Dendritic cell treated with granulocyte-macrophage colony-stimulating factor and Interleukin-4, amounts not matched to agents 40 ng/mL and 50 ng/mL, for 4 days (primary cell): ENCODE results near the gene ATP1B3.
"Not testable (repeated sequence)": the region's sequence is repeated elsewhere in the genome, so short reads cannot be mapped to it uniquely, and the experiment has no call there.

Source experiments
- H3K27ac Mint-ChIP-seq: one replicate; pipeline ENCODE4 v1.8.0; 2022; ENCODE audit warnings: mild to moderate bottlenecking, mixed read lengths
- H3K27me3 Mint-ChIP-seq: one replicate; pipeline ENCODE4 v1.8.0; 2022; ENCODE audit warnings: mild to moderate bottlenecking, mixed read lengths
- H3K36me3 Mint-ChIP-seq: one replicate; pipeline ENCODE4 v1.8.0; 2022; ENCODE audit warnings: low read depth, mixed read lengths
- H3K4me1 Mint-ChIP-seq: one replicate; pipeline ENCODE4 v1.8.0; 2022; ENCODE audit warnings: low read depth, mixed read lengths
- H3K4me3 Mint-ChIP-seq: one replicate; pipeline ENCODE4 v1.8.0; 2022; ENCODE audit warnings: mild to moderate bottlenecking, moderate library complexity, mixed read lengths
- H3K9me3 Mint-ChIP-seq: one replicate; pipeline ENCODE4 v1.8.0; 2022; ENCODE audit warnings: mixed read lengths
- intact Hi-C: fragments of 100-400 bp; cut with micrococcal nuclease; formaldehyde crosslinking; loops from one replicate; pipeline ENCODE4 v1.15.0; 2022

The ATP1B3 gene

GRCh38 chr3:141950572-141951493 lies 74.4 kb downstream of the ATP1B3 start:
- intact Hi-C loops: no loop called here

GRCh38 chr3:141952611-141953010 lies 76.2 kb downstream of the ATP1B3 start:
- Mint-ChIP-seq H3K9me3 (no peaks in the 10 kb centered on the region), H3K36me3 (no peaks in the 10 kb centered on the region)
- intact Hi-C loops: no loop called here

More at GRCh38 chr3:141950572-141951493, 74.4 kb downstream of the ATP1B3 start:
- Mint-ChIP-seq H3K4me3 (no peak overlapping the region), H3K4me1 (no peaks in the 10 kb centered on the region), H3K27me3 (no peaks in the 10 kb centered on the region), H3K27ac (no peak overlapping the region), H3K9me3 (no peaks in the 10 kb centered on the region), H3K36me3 (no peaks in the 10 kb centered on the region)

GRCh38 chr3:141955175-141955574 lies 78.7 kb downstream of the ATP1B3 start:
- intact Hi-C loops: no loop called here
- no peak overlapping the region for H3K27ac Mint-ChIP-seq
- H3K36me3 Mint-ChIP-seq: no peaks in the 10 kb centered on the region

More at GRCh38 chr3:141952611-141953010, 76.2 kb downstream of the ATP1B3 start:
- H3K4me1 Mint-ChIP-seq: no peaks in the 10 kb centered on the region
- H3K27ac Mint-ChIP-seq: no peak overlapping the region
- H3K4me3 Mint-ChIP-seq: no peak overlapping the region
- H3K27me3 Mint-ChIP-seq: no peaks in the 10 kb centered on the region

GRCh38 chr3:141959589-141960554 lies 83.4 kb downstream of the ATP1B3 start:
- Mint-ChIP-seq H3K4me3 (no peak overlapping the region), H3K4me1 (no peaks in the 10 kb centered on the region), H3K36me3 (no peaks in the 10 kb centered on the region), H3K27me3 (no peaks in the 10 kb centered on the region), H3K27ac (no peak overlapping the region), H3K9me3 (no peaks in the 10 kb centered on the region)
- intact Hi-C loops: no loop called here

More at GRCh38 chr3:141955175-141955574, 78.7 kb downstream of the ATP1B3 start:
- H3K9me3 Mint-ChIP-seq: no peaks in the 10 kb centered on the region
- H3K4me1 Mint-ChIP-seq: no peaks in the 10 kb centered on the region
- no peaks in the 10 kb centered on the region for H3K27me3 Mint-ChIP-seq
- no peak overlapping the region for H3K4me3 Mint-ChIP-seq

GRCh38 chr3:141960731-141961130 lies 84.3 kb downstream of the ATP1B3 start:
- H3K36me3 Mint-ChIP-seq: no peaks in the 10 kb centered on the region
- H3K9me3 Mint-ChIP-seq: no peaks in the 10 kb centered on the region
- no peaks in the 10 kb centered on the region for H3K4me1 Mint-ChIP-seq
- no peak overlapping the region for H3K27ac Mint-ChIP-seq
- H3K4me3 Mint-ChIP-seq: no peak overlapping the region
- no peaks in the 10 kb centered on the region for H3K27me3 Mint-ChIP-seq
- intact Hi-C loops: no loop called here

- Mint-ChIP-seq H3K4me3 (no peak overlapping the region), H3K4me1 (no peaks in the 10 kb centered on the region), H3K27me3 (no peaks in the 10 kb centered on the region), H3K27ac (no peak overlapping the region), H3K36me3 (peaks cover 5% of the 10 kb centered on the region), H3K9me3 (no peaks in the 10 kb centered on the region)
- intact Hi-C loops: no loop called here
These were observed 86.9 kb downstream of the ATP1B3 start for GRCh38 chr3:141963301-141963700.

- Mint-ChIP-seq H3K36me3 (peaks cover 5% of the 10 kb centered on the region), H3K9me3 (no peaks in the 10 kb centered on the region)
These were observed 89.0 kb downstream of the ATP1B3 start for GRCh38 chr3:141965471-141965870.

GRCh38 chr3:141969711-141970110 lies 93.3 kb downstream of the ATP1B3 start:
- Mint-ChIP-seq H3K4me1 (no peaks in the 10 kb centered on the region), H3K27me3 (no peaks in the 10 kb centered on the region), H3K27ac (no peak overlapping the region), H3K4me3 (no peak overlapping the region), H3K9me3 (no peaks in the 10 kb centered on the region), H3K36me3 (peaks cover 5% of the 10 kb centered on the region)
- intact Hi-C loops: no loop called here

More at GRCh38 chr3:141965471-141965870, 89.0 kb downstream of the ATP1B3 start:
- Mint-ChIP-seq H3K27me3 (no peaks in the 10 kb centered on the region), H3K4me1 (no peaks in the 10 kb centered on the region), H3K4me3 (no peak overlapping the region), H3K27ac (no peak overlapping the region)
- intact Hi-C loops: no loop called here

- intact Hi-C loops: no loop called here
- Mint-ChIP-seq H3K4me1 (no peaks in the 10 kb centered on the region), H3K9me3 (no peaks in the 10 kb centered on the region), H3K36me3 (peaks cover 5% of the 10 kb centered on the region), H3K27me3 (no peaks in the 10 kb centered on the region), H3K4me3 (no peak overlapping the region), H3K27ac (no peak overlapping the region)
These were observed 95.1 kb downstream of the ATP1B3 start for GRCh38 chr3:141971571-141971970.

GRCh38 chr3:141972399-141972798 lies 96.0 kb downstream of the ATP1B3 start:
- H3K27me3 Mint-ChIP-seq: no peaks in the 10 kb centered on the region
- H3K4me3 Mint-ChIP-seq: no peak overlapping the region

GRCh38 chr3:141974777-141975176 lies 98.3 kb downstream of the ATP1B3 start:
- H3K4me1 Mint-ChIP-seq, H3K4me3 Mint-ChIP-seq, H3K27ac Mint-ChIP-seq, H3K36me3 Mint-ChIP-seq, H3K27me3 Mint-ChIP-seq, intact Hi-C loops, H3K9me3 Mint-ChIP-seq: not testable (repeated sequence)

More at GRCh38 chr3:141972399-141972798, 96.0 kb downstream of the ATP1B3 start:
- no peaks in the 10 kb centered on the region for H3K9me3 Mint-ChIP-seq
- intact Hi-C loops: no loop called here
- H3K4me1 Mint-ChIP-seq: no peaks in the 10 kb centered on the region
- H3K27ac Mint-ChIP-seq: no peak overlapping the region
- peaks cover 5% of the 10 kb centered on the region for H3K36me3 Mint-ChIP-seq
